H1 (cell line): ENCODE data around the gene NANOS3. TPM values are rescaled to one million over a fixed set of nuclear protein-coding genes. Genes with fewer than 3 reads are reported as not detected.

ENCODE experiments used
- CTCF ChIA-PET: fragments of 300-600 bp; sonication (Branson Sonifier 250); formaldehyde crosslinking; loops from one replicate; lab custom pipeline; 2021; ENCODE audit not compliant: partially characterized antibody; lab: Charles Lee
- POLR2A ChIA-PET: fragments of 300-600 bp; sonication (Branson Sonifier 250); formaldehyde crosslinking; loops from one replicate; lab custom pipeline; 2021; ENCODE audit warnings: inconsistent platforms; ENCODE audit not compliant: partially characterized antibody; lab: Charles Lee
- DNase-seq, 2 experiments: peaks; one replicate each; pipeline versions ENCODE4 v3.0.0 to v3.0.0-alpha.2; 2010 to 2022; ENCODE audit warnings: low spot score in 2 of 2, low read depth in 1 of 2, mixed read lengths in 1 of 2
- FAIRE-seq: peaks from 2 replicates; lab custom pipeline; 2011; peaks lifted over from hg19 to GRCh38; lab: Jason Lieb, UNC
- H2AFZ ChIP-seq: 2 replicates; pipeline ENCODE4 v1.8.1; 2012; ENCODE audit warnings: low read length, inconsistent platforms
- H2AK5ac ChIP-seq: 2 replicates; pipeline ENCODE4 v1.6.1; 2013; ENCODE audit warnings: low read depth, low read length
- H2BK120ac ChIP-seq: replicated peaks from 2 replicates; pipeline ENCODE3; 2013; ENCODE audit warnings: low read depth, low read length, inconsistent platforms
- H2BK12ac ChIP-seq: 2 replicates; pipeline ENCODE4 v1.6.1; 2013; ENCODE audit warnings: low read depth, low read length
- H2BK15ac ChIP-seq: 2 replicates; pipeline ENCODE4 v1.6.1; 2013; ENCODE audit warnings: low read length
- H2BK20ac ChIP-seq: 2 replicates; pipeline ENCODE4 v1.6.1; 2013; ENCODE audit warnings: low read length
- H2BK5ac ChIP-seq: 2 replicates; pipeline ENCODE4 v1.6.1; 2013; ENCODE audit warnings: low read depth, low read length
- H3K14ac ChIP-seq: 2 replicates; pipeline ENCODE4 v1.6.1; 2013; ENCODE audit warnings: inconsistent platforms; ENCODE audit not compliant: insufficient read length
- H3K18ac ChIP-seq: 2 replicates; pipeline ENCODE4 v1.6.1; 2013; ENCODE audit warnings: low read length; ENCODE audit errors: extremely low read depth
- H3K23ac ChIP-seq: 2 replicates; pipeline ENCODE4 v1.6.1; 2013; ENCODE audit warnings: inconsistent platforms; ENCODE audit not compliant: insufficient read length
- H3K23me2 ChIP-seq: 2 replicates; pipeline ENCODE4 v1.6.1; 2013; ENCODE audit warnings: low read depth, low read length
- H3K27ac ChIP-seq: 2 replicates; pipeline ENCODE4 v1.6.1; 2011; ENCODE audit warnings: low read depth, low read length, inconsistent platforms
- H3K27me3 ChIP-seq, 4 experiments: replicated peaks in 1 of 4; 1 replicate in 1 of 4; 2 replicates in 3 of 4; pipeline versions ENCODE4 v1.6.1 to v1.8.1; 2011 to 2013; ENCODE audit warnings: low read length in 3 of 4, mild to moderate bottlenecking in 3 of 4, inconsistent platforms in 2 of 4, mixed read lengths in 2 of 4, moderate library complexity in 1 of 4; ENCODE audit not compliant: control insufficient read depth in 3 of 4, insufficient read depth in 3 of 4; ENCODE audit errors: extremely low read depth in 1 of 4
- H3K36me3 ChIP-seq, 4 experiments: 2 replicates each; pipeline versions ENCODE4 v1.6.1 to v1.8.1; 2011 to 2013; ENCODE audit warnings: mild to moderate bottlenecking in 4 of 4, low read length in 3 of 4, moderate library complexity in 2 of 4, control low read depth in 1 of 4, inconsistent platforms in 1 of 4; ENCODE audit not compliant: insufficient read depth in 4 of 4, control insufficient read depth in 2 of 4
- H3K4ac ChIP-seq: replicated peaks from 2 replicates; pipeline ENCODE3; 2013; ENCODE audit warnings: low read length, low read depth, mixed read lengths, inconsistent platforms; ENCODE audit not compliant: insufficient read length
- H3K4me1 ChIP-seq, 4 experiments: replicated peaks in 1 of 4; 1 replicate in 1 of 4; 2 replicates in 3 of 4; pipeline versions ENCODE4 v1.6.1 to v1.8.1; 2011 to 2013; ENCODE audit warnings: low read length in 3 of 4, inconsistent platforms in 2 of 4, mixed read lengths in 1 of 4; ENCODE audit not compliant: insufficient read depth in 4 of 4, control insufficient read depth in 3 of 4
- H3K4me2 ChIP-seq, 2 experiments: 2 replicates each; pipeline versions ENCODE4 v1.6.1 to v1.8.1; 2011 to 2013; ENCODE audit warnings: low read depth in 2 of 2, low read length in 2 of 2, control low read depth in 1 of 2, inconsistent platforms in 1 of 2, mild to moderate bottlenecking in 1 of 2; ENCODE audit not compliant: insufficient read depth in 1 of 2
- H3K4me3 ChIP-seq, 4 experiments: fragments of 200-600, 300-600 bp in 1 of 4; sonication (generic), shearing (Covaris generic), sonication (Bioruptor Twin) in 1 of 4; 2 replicates each; pipeline versions ENCODE4 v1.5.1 to v1.8.1; 2011 to 2016; ENCODE audit warnings: low read length in 4 of 4, low read depth in 3 of 4, control low read depth in 2 of 4, inconsistent platforms in 2 of 4, mild to moderate bottlenecking in 2 of 4, mixed read lengths in 1 of 4, moderate library complexity in 1 of 4; ENCODE audit not compliant: insufficient read depth in 2 of 4; ENCODE audit errors: extremely low read depth in 1 of 4
- H3K56ac ChIP-seq: replicated peaks from 2 replicates; pipeline ENCODE3; 2013; ENCODE audit warnings: low read depth, mild to moderate bottlenecking, mixed read lengths, low read length, inconsistent platforms; ENCODE audit not compliant: insufficient read length
- H3K79me1 ChIP-seq: 2 replicates; pipeline ENCODE4 v1.6.1; 2013; ENCODE audit warnings: low read depth, low read length, control low read depth
- H3K79me2 ChIP-seq, 2 experiments: 2 replicates each; pipeline versions ENCODE4 v1.6.1 to v1.8.1; 2012 to 2013; ENCODE audit warnings: low read length in 2 of 2, mild to moderate bottlenecking in 2 of 2, inconsistent platforms in 1 of 2; ENCODE audit not compliant: insufficient read depth in 2 of 2, control insufficient read depth in 1 of 2
- H3K9ac ChIP-seq, 4 experiments: replicated peaks in 1 of 4; 1 replicate in 1 of 4; 2 replicates in 3 of 4; pipeline versions ENCODE4 v1.6.1 to v1.8.1; 2011 to 2013; ENCODE audit warnings: low read depth in 3 of 4, low read length in 3 of 4, control low read depth in 2 of 4, mild to moderate bottlenecking in 2 of 4, moderate library complexity in 2 of 4, inconsistent platforms in 1 of 4; ENCODE audit errors: extremely low read depth in 1 of 4
- H3K9me3 ChIP-seq, 2 experiments: 2 replicates each; pipeline versions ENCODE4 v1.6.1 to v1.8.1; 2012 to 2013; ENCODE audit warnings: mild to moderate bottlenecking in 2 of 2, moderate library complexity in 2 of 2, control low read depth in 1 of 2, inconsistent platforms in 1 of 2, low read depth in 1 of 2, low read length in 1 of 2, mixed read lengths in 1 of 2; ENCODE audit not compliant: insufficient read depth in 2 of 2
- H4K20me1 ChIP-seq, 2 experiments: replicated peaks in 1 of 2; 2 replicates each; pipeline versions ENCODE3 to v1.8.1; 2011 to 2013; ENCODE audit warnings: inconsistent platforms in 2 of 2, low read length in 2 of 2, mild to moderate bottlenecking in 1 of 2; ENCODE audit not compliant: insufficient read depth in 2 of 2, control insufficient read depth in 1 of 2
- H4K5ac ChIP-seq: 2 replicates; pipeline ENCODE4 v1.6.1; 2013; ENCODE audit warnings: low read length, low read depth, mixed read lengths, inconsistent platforms; ENCODE audit not compliant: insufficient read length
- H4K8ac ChIP-seq: 2 replicates; pipeline ENCODE4 v1.8.0; 2013; ENCODE audit warnings: mild to moderate bottlenecking, moderate library complexity, low read length, inconsistent platforms; ENCODE audit not compliant: insufficient read depth; ENCODE audit errors: extremely low read depth
- H4K91ac ChIP-seq: replicated peaks from 2 replicates; pipeline ENCODE3; 2013; ENCODE audit warnings: low read length, mixed read lengths, inconsistent platforms; ENCODE audit not compliant: insufficient read length
- CBX5 ChIP-seq: fragments of 300-800, 300-1000 bp; sonication (generic); IDR thresholded peaks from 2 replicates; pipeline ENCODE4 v1.7.1; 2016; ENCODE audit warnings: antibody characterized with exemption, low read length, low read depth
- CHD1 ChIP-seq: IDR thresholded peaks from 2 replicates; pipeline ENCODE4 v1.6.1; 2012; ENCODE audit warnings: low read depth, low read length, improper control_type of control experiment
- POLR2A ChIP-seq, 2 experiments: IDR thresholded peaks; 1 replicate in 1 of 2; 2 replicates in 1 of 2; pipeline ENCODE4 v1.6.1; 2011; ENCODE audit warnings: low read depth in 2 of 2, low read length in 2 of 2, mild to moderate bottlenecking in 2 of 2; ENCODE audit errors: control extremely low read depth in 1 of 2
- SRF ChIP-seq: IDR thresholded peaks from 2 replicates; pipeline ENCODE4 v1.6.1; 2011; ENCODE audit warnings: mild to moderate bottlenecking, low read depth, low read length, moderate library complexity
- WGBS, 2 experiments: shearing (Covaris generic) in 1 of 2; methylation state at CpG; one replicate each; pipeline versions ENCODE4 v1.1.6 to v1.1.7; 2013 to 2015; ENCODE audit warnings: low lambda C conversion rate in 2 of 2, mixed read lengths in 2 of 2, inconsistent platforms in 1 of 2, low coverage in 1 of 2, missing lambda C conversion rate in 1 of 2; ENCODE audit not compliant: insufficient replicate concordance in 2 of 2, insufficient coverage in 1 of 2, insufficient read length in 1 of 2; ENCODE audit errors: extremely low coverage in 1 of 2, missing lambda C conversion rate in 1 of 2; 5-methylcytosine and 5-hydroxymethylcytosine counted together
- polyA plus RNA-seq, 7 experiments: library from polyadenylated mRNA; depleted of rRNA in 3 of 7; stranded (reverse) in 5 of 7; unstranded in 2 of 7; fragments of >200 nt in 5 of 7; fragments of 200-250 nt in 2 of 7; gene quantifications; 1 replicate in 5 of 7; 2 replicates in 1 of 7; 4 replicates in 1 of 7; pipeline versions ENCODE4 v1.2.1 to v1.2.3, GENCODE V29; 2011 to 2013; ENCODE audit warnings: missing spikeins in 2 of 7, mixed read lengths in 2 of 7
- total RNA-seq: library from RNA; stranded (reverse); fragmentation: NEBNext Ultra II Directional; extraction: Animal tissue kit (Norgen Biotek cat#: 25700); gene quantifications from 2 replicates; pipeline ENCODE4 v1.2.1, GENCODE V29; 2021

Gene NANOS3
- total and polyA plus RNA-seq, 2 of the 8 experiments (the other 6 are each of a cell fraction or from before 2014, with no cell fraction given), result 0.62 TPM; not detected in 1

DNA sequence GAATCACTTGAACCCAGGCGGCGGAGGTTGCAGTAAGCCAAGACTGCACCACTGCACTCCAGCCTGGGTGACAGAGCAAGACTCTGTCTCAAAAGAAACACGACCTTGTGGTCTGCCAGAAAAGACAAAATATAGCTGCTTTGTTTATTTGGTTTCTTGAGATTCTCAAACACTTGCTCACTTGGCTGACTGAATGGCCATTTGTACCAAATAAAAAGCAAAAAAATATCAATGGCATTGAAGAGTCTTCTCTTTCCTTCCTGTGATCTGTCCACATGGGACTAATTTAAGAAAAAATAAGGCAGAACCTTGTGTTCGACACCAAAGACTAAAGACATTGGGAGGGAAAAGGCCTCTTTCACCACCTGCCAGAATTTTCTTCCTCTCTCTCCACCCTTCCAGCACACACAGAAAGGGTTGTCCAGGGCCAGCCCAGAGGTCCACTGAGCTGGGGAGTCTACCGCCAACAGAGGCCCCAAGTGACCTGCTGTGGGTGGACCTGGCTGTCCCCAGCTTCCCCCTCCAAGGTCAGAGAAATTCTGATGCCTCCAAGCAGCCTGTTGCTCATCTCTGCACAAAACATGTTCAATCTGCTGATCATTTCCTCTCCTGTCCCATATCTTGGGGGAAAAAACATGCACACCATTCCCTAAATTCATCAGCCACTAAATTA, 23.1 kb downstream of the NANOS3 start:
- Histone ChIP-seq H4K8ac (no peak overlapping the region), H4K91ac (no peak overlapping the region), H3K4me1 (no peaks in the 10 kb centered on the region), H3K79me2 (no peaks in the 10 kb centered on the region), H3K27ac (no peak overlapping the region), H3K27me3 (peaks cover 0 to 1% (median 0%) of the 10 kb centered on the region in 4 experiments; a peak in 1 of 7 replicates), H3K14ac (no peak overlapping the region), H3K9me3 (no peaks in the 10 kb centered on the region), H3K36me3 (no peaks in the 10 kb centered on the region), H3K4me3 (no peak overlapping the region), H2BK20ac (no peak overlapping the region), H3K56ac (no peak overlapping the region), H4K5ac (no peak overlapping the region), H3K23ac (no peak overlapping the region), H2BK15ac (no peak overlapping the region), H2AK5ac (no peak overlapping the region), H2BK5ac (no peak overlapping the region), H2BK12ac (no peak overlapping the region), H3K23me2 (no peaks in the 10 kb centered on the region), H3K79me1 (no peaks in the 10 kb centered on the region), H3K9ac (no peak overlapping the region), H3K4ac (no peak overlapping the region), H4K20me1 (no peaks in the 10 kb centered on the region), H3K18ac (no peak overlapping the region), H2AFZ (no peak overlapping the region), H2BK120ac (no peak overlapping the region), H3K4me2 (no peak overlapping the region)
- POLR2A ChIA-PET, result interaction anchor here (1.2 kb wide), 1 partner anchor 11 kb away, joined by 4 read pairs; no protein-coding TSS in a partner anchor
- 89% methylated on average over 5 of the region's 5 CpGs; no CpG with 5 or more reads in 1 of the 2 experiments for WGBS, 2 experiments
- DNase-seq (no peak), FAIRE-seq (no peak)
- CTCF ChIA-PET, result interaction anchor here (0.9 to 1.8 kb wide), 5 partner anchors 9 to 122 kb away, joined by 3 to 4 read pairs (median 3); partner anchors contain the start of gene NANOS3
- TF ChIP-seq CBX5 (no peak), POLR2A (IDR thresholded peaks at IDR 0.05; ENCODE audit: control extremely low read depth in 1 of 2, low read depth in 2 of 2, low read length in 2 of 2) (no peak), SRF (no peak), CHD1 (no peak)
